ENCODE results near the gene KIF21B.

Gene KIF21B

DNA sequence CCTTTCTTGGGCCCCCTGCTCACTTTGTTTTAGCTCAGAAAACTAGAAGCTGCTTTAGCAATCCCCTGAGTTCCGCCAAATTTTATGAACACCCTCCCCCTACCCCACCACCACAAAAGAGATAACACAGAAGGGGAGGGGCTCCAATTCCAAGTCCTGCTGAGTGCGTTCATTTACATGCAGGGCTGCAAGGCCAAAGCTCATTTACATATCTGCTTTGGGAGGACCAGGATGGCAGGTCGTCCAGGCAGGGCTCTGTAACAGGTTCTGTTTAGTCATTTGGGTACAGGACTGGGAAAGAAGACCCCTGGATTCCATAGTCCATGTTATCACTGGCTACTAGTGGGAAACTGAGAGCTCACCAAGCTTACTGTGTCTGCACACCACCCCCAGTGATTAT, 35.9 kb upstream of the KIF21B start:
- Histone ChIP-seq H3K79me2 (no peaks in the 10 kb centered on the region), H3K36me3 (ENCODE audit: control insufficient read depth, insufficient read depth, low read length) (no peaks in the 10 kb centered on the region), H3K9me3 (ENCODE audit: control insufficient read depth, low read length) (no peaks in the 10 kb centered on the region), H3K4me1 (no peaks in the 10 kb centered on the region), H3K9ac (no peak overlapping the region), H2AFZ (no peak overlapping the region), H3K27ac (no peak overlapping the region), H3K4me3 (ENCODE audit: low read depth, low read length) (no peak overlapping the region), H3K27me3 (ENCODE audit: control insufficient read depth, insufficient read depth, low read length) (no peaks in the 10 kb centered on the region), H3K4me2 (ENCODE audit: low read length) (no peak overlapping the region)
- TF ChIP-seq, protein P1, sequence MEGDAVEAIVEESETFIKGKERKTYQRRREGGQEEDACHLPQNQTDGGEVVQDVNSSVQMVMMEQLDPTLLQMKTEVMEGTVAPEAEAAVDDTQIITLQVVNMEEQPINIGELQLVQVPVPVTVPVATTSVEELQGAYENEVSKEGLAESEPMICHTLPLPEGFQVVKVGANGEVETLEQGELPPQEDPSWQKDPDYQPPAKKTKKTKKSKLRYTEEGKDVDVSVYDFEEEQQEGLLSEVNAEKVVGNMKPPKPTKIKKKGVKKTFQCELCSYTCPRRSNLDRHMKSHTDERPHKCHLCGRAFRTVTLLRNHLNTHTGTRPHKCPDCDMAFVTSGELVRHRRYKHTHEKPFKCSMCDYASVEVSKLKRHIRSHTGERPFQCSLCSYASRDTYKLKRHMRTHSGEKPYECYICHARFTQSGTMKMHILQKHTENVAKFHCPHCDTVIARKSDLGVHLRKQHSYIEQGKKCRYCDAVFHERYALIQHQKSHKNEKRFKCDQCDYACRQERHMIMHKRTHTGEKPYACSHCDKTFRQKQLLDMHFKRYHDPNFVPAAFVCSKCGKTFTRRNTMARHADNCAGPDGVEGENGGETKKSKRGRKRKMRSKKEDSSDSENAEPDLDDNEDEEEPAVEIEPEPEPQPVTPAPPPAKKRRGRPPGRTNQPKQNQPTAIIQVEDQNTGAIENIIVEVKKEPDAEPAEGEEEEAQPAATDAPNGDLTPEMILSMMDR (IDR thresholded peaks at IDR 0.05), result no peak

DNA sequence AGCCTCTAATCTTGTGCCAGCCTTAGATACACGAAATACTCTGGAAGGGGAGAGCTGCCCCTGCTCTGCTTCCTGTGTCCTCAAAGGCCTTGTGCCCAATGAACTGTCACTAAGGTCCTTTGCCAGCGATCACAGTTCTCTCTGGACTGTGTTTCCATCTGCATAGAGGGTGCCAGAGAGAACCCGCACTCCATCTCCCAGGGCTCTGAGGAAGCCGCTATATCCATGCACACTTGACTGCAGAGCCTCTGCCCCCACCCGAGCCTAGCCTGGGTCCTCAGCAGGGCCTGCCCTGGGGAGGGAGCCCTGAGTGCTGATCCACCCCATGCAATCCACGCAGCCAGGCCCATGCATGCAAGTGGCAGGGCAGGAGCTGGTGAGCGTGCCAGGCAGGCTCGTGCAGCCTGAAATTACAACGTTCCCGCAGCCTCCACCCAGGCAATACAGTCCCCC, 30.6 kb upstream of the KIF21B start:
- H3K27ac ChIP-seq, result no peak overlapping the region
- H3K79me2 ChIP-seq, result no peaks in the 10 kb centered on the region
- no peaks in the 10 kb centered on the region for H3K4me1 ChIP-seq
- H3K4me2 ChIP-seq (ENCODE audit: low read length), result no peak overlapping the region
- H3K4me3 ChIP-seq (ENCODE audit: low read depth, low read length), result no peak overlapping the region
- H2AFZ ChIP-seq, result no peak overlapping the region
- H3K9ac ChIP-seq, result no peak overlapping the region
- no peaks in the 10 kb centered on the region for H3K27me3 ChIP-seq (ENCODE audit: control insufficient read depth, insufficient read depth, low read length)
- H3K36me3 ChIP-seq (ENCODE audit: control insufficient read depth, insufficient read depth, low read length), result no peaks in the 10 kb centered on the region
- H3K9me3 ChIP-seq (ENCODE audit: control insufficient read depth, low read length), result no peaks in the 10 kb centered on the region
- TF ChIP-seq, protein P1 (IDR thresholded peaks at IDR 0.05), result no peak

DNA sequence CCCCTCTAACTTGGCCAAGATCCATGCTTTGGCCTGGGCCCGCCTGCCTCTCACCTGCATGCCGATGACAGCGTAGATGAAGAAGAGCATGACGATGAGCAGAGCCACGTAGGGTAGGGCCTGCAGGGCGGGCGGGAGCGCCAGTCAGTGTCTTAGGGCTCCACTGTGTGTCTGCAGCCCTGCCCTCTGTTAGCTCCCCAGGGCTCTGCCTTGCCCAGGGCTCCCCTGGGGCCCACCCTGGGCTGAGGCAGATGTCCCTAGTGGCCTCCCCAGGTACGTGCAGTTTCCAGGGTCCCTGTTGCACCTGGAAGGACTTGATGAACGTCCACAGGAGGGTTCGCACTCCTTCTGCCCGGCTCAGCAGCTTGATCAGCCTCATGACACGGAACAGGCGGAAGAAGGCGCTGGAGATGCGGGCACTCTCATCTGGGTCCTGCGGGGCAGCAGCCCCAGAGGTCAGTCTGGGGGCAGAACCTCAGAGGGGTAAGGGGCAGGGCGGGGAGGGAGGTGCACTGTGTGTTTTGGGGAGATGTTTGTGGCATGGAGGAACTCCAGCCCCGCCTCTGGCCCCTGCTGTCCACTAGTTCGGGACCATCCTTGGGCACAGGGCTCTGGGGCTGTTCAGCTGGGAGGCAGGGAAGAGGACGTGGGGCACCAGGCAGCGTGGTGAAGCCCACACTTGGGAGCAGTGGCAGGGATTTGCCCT, 29.8 kb upstream of the KIF21B start:
- no peak overlapping the region for H3K9ac ChIP-seq
- no peak overlapping the region for H3K4me2 ChIP-seq (ENCODE audit: low read length)
- no peaks in the 10 kb centered on the region for H3K9me3 ChIP-seq (ENCODE audit: control insufficient read depth, low read length)
- TF ChIP-seq, protein P1 (IDR thresholded peaks at IDR 0.05), result no peak
- H3K36me3 ChIP-seq (ENCODE audit: control insufficient read depth, insufficient read depth, low read length), result no peaks in the 10 kb centered on the region
- no peak overlapping the region for H3K27ac ChIP-seq
- H3K27me3 ChIP-seq (ENCODE audit: control insufficient read depth, insufficient read depth, low read length), result no peaks in the 10 kb centered on the region
- no peak overlapping the region for H2AFZ ChIP-seq
- H3K4me3 ChIP-seq (ENCODE audit: low read depth, low read length), result no peak overlapping the region
- no peaks in the 10 kb centered on the region for H3K79me2 ChIP-seq
- H3K4me1 ChIP-seq, result no peaks in the 10 kb centered on the region

DNA sequence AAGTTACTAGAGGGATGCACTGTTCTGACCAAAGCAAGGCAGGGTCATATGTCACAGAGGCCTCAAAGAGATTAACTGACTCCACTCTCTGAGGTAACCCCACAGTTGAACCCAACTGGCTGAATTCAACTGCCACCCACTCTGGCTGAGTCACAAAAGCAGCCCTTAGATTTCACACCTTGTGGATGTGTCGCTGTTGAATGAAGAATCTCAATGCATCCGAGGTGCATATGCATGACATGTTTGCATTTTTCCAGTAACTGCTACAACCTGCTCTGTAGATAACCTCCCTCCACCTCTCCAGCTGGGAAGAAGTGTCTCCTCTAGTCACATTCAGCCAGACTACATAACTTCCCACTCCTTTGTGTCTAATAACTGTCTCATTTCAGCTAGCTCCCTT, 27.9 kb upstream of the KIF21B start:
- H3K4me3 ChIP-seq (ENCODE audit: low read depth, low read length), result no peak overlapping the region
- H3K9me3 ChIP-seq (ENCODE audit: control insufficient read depth, low read length), result no peaks in the 10 kb centered on the region
- H2AFZ ChIP-seq, result no peak overlapping the region
- H3K79me2 ChIP-seq, result no peaks in the 10 kb centered on the region
- H3K36me3 ChIP-seq (ENCODE audit: control insufficient read depth, insufficient read depth, low read length), result no peaks in the 10 kb centered on the region
- H3K4me2 ChIP-seq (ENCODE audit: low read length), result no peak overlapping the region
- no peaks in the 10 kb centered on the region for H3K27me3 ChIP-seq (ENCODE audit: control insufficient read depth, insufficient read depth, low read length)
- H3K9ac ChIP-seq, result no peak overlapping the region
- H3K27ac ChIP-seq, result no peak overlapping the region
- no peaks in the 10 kb centered on the region for H3K4me1 ChIP-seq
- TF ChIP-seq, protein P1 (IDR thresholded peaks at IDR 0.05), result no peak
